H1 (cell line): ENCODE data around the gene CHRNG. TPM values are rescaled to one million over a fixed set of nuclear protein-coding genes. Genes with fewer than 3 reads are reported as not detected.

ENCODE experiments used
- CTCF ChIA-PET: fragments of 300-600 bp; sonication (Branson Sonifier 250); formaldehyde crosslinking; loops from one replicate; lab custom pipeline; 2021; ENCODE audit not compliant: partially characterized antibody; lab: Charles Lee
- POLR2A ChIA-PET: fragments of 300-600 bp; sonication (Branson Sonifier 250); formaldehyde crosslinking; loops from one replicate; lab custom pipeline; 2021; ENCODE audit warnings: inconsistent platforms; ENCODE audit not compliant: partially characterized antibody; lab: Charles Lee
- DNase-seq, 2 experiments: peaks; one replicate each; pipeline versions ENCODE4 v3.0.0 to v3.0.0-alpha.2; 2010 to 2022; ENCODE audit warnings: low spot score in 2 of 2, low read depth in 1 of 2, mixed read lengths in 1 of 2
- FAIRE-seq: peaks from 2 replicates; lab custom pipeline; 2011; peaks lifted over from hg19 to GRCh38; lab: Jason Lieb, UNC
- H2AFZ ChIP-seq: 2 replicates; pipeline ENCODE4 v1.8.1; 2012; ENCODE audit warnings: low read length, inconsistent platforms
- H2AK5ac ChIP-seq: 2 replicates; pipeline ENCODE4 v1.6.1; 2013; ENCODE audit warnings: low read depth, low read length
- H2BK120ac ChIP-seq: replicated peaks from 2 replicates; pipeline ENCODE3; 2013; ENCODE audit warnings: low read depth, low read length, inconsistent platforms
- H2BK12ac ChIP-seq: 2 replicates; pipeline ENCODE4 v1.6.1; 2013; ENCODE audit warnings: low read depth, low read length
- H2BK15ac ChIP-seq: 2 replicates; pipeline ENCODE4 v1.6.1; 2013; ENCODE audit warnings: low read length
- H2BK20ac ChIP-seq: 2 replicates; pipeline ENCODE4 v1.6.1; 2013; ENCODE audit warnings: low read length
- H2BK5ac ChIP-seq: 2 replicates; pipeline ENCODE4 v1.6.1; 2013; ENCODE audit warnings: low read depth, low read length
- H3K14ac ChIP-seq: 2 replicates; pipeline ENCODE4 v1.6.1; 2013; ENCODE audit warnings: inconsistent platforms; ENCODE audit not compliant: insufficient read length
- H3K18ac ChIP-seq: 2 replicates; pipeline ENCODE4 v1.6.1; 2013; ENCODE audit warnings: low read length; ENCODE audit errors: extremely low read depth
- H3K23ac ChIP-seq: 2 replicates; pipeline ENCODE4 v1.6.1; 2013; ENCODE audit warnings: inconsistent platforms; ENCODE audit not compliant: insufficient read length
- H3K23me2 ChIP-seq: 2 replicates; pipeline ENCODE4 v1.6.1; 2013; ENCODE audit warnings: low read depth, low read length
- H3K27ac ChIP-seq: 2 replicates; pipeline ENCODE4 v1.6.1; 2011; ENCODE audit warnings: low read depth, low read length, inconsistent platforms
- H3K27me3 ChIP-seq, 4 experiments: replicated peaks in 1 of 4; 1 replicate in 1 of 4; 2 replicates in 3 of 4; pipeline versions ENCODE4 v1.6.1 to v1.8.1; 2011 to 2013; ENCODE audit warnings: low read length in 3 of 4, mild to moderate bottlenecking in 3 of 4, inconsistent platforms in 2 of 4, mixed read lengths in 2 of 4, moderate library complexity in 1 of 4; ENCODE audit not compliant: control insufficient read depth in 3 of 4, insufficient read depth in 3 of 4; ENCODE audit errors: extremely low read depth in 1 of 4
- H3K36me3 ChIP-seq, 4 experiments: 2 replicates each; pipeline versions ENCODE4 v1.6.1 to v1.8.1; 2011 to 2013; ENCODE audit warnings: mild to moderate bottlenecking in 4 of 4, low read length in 3 of 4, moderate library complexity in 2 of 4, control low read depth in 1 of 4, inconsistent platforms in 1 of 4; ENCODE audit not compliant: insufficient read depth in 4 of 4, control insufficient read depth in 2 of 4
- H3K4ac ChIP-seq: replicated peaks from 2 replicates; pipeline ENCODE3; 2013; ENCODE audit warnings: low read length, low read depth, mixed read lengths, inconsistent platforms; ENCODE audit not compliant: insufficient read length
- H3K4me1 ChIP-seq, 4 experiments: replicated peaks in 1 of 4; 1 replicate in 1 of 4; 2 replicates in 3 of 4; pipeline versions ENCODE4 v1.6.1 to v1.8.1; 2011 to 2013; ENCODE audit warnings: low read length in 3 of 4, inconsistent platforms in 2 of 4, mixed read lengths in 1 of 4; ENCODE audit not compliant: insufficient read depth in 4 of 4, control insufficient read depth in 3 of 4
- H3K4me2 ChIP-seq, 2 experiments: 2 replicates each; pipeline versions ENCODE4 v1.6.1 to v1.8.1; 2011 to 2013; ENCODE audit warnings: low read depth in 2 of 2, low read length in 2 of 2, control low read depth in 1 of 2, inconsistent platforms in 1 of 2, mild to moderate bottlenecking in 1 of 2; ENCODE audit not compliant: insufficient read depth in 1 of 2
- H3K4me3 ChIP-seq, 4 experiments: fragments of 200-600, 300-600 bp in 1 of 4; sonication (generic), shearing (Covaris generic), sonication (Bioruptor Twin) in 1 of 4; 2 replicates each; pipeline versions ENCODE4 v1.5.1 to v1.8.1; 2011 to 2016; ENCODE audit warnings: low read length in 4 of 4, low read depth in 3 of 4, control low read depth in 2 of 4, inconsistent platforms in 2 of 4, mild to moderate bottlenecking in 2 of 4, mixed read lengths in 1 of 4, moderate library complexity in 1 of 4; ENCODE audit not compliant: insufficient read depth in 2 of 4; ENCODE audit errors: extremely low read depth in 1 of 4
- H3K56ac ChIP-seq: replicated peaks from 2 replicates; pipeline ENCODE3; 2013; ENCODE audit warnings: low read depth, mild to moderate bottlenecking, mixed read lengths, low read length, inconsistent platforms; ENCODE audit not compliant: insufficient read length
- H3K79me1 ChIP-seq: 2 replicates; pipeline ENCODE4 v1.6.1; 2013; ENCODE audit warnings: low read depth, low read length, control low read depth
- H3K79me2 ChIP-seq, 2 experiments: 2 replicates each; pipeline versions ENCODE4 v1.6.1 to v1.8.1; 2012 to 2013; ENCODE audit warnings: low read length in 2 of 2, mild to moderate bottlenecking in 2 of 2, inconsistent platforms in 1 of 2; ENCODE audit not compliant: insufficient read depth in 2 of 2, control insufficient read depth in 1 of 2
- H3K9ac ChIP-seq, 4 experiments: replicated peaks in 1 of 4; 1 replicate in 1 of 4; 2 replicates in 3 of 4; pipeline versions ENCODE4 v1.6.1 to v1.8.1; 2011 to 2013; ENCODE audit warnings: low read depth in 3 of 4, low read length in 3 of 4, control low read depth in 2 of 4, mild to moderate bottlenecking in 2 of 4, moderate library complexity in 2 of 4, inconsistent platforms in 1 of 4; ENCODE audit errors: extremely low read depth in 1 of 4
- H3K9me3 ChIP-seq, 2 experiments: 2 replicates each; pipeline versions ENCODE4 v1.6.1 to v1.8.1; 2012 to 2013; ENCODE audit warnings: mild to moderate bottlenecking in 2 of 2, moderate library complexity in 2 of 2, control low read depth in 1 of 2, inconsistent platforms in 1 of 2, low read depth in 1 of 2, low read length in 1 of 2, mixed read lengths in 1 of 2; ENCODE audit not compliant: insufficient read depth in 2 of 2
- H4K20me1 ChIP-seq, 2 experiments: replicated peaks in 1 of 2; 2 replicates each; pipeline versions ENCODE3 to v1.8.1; 2011 to 2013; ENCODE audit warnings: inconsistent platforms in 2 of 2, low read length in 2 of 2, mild to moderate bottlenecking in 1 of 2; ENCODE audit not compliant: insufficient read depth in 2 of 2, control insufficient read depth in 1 of 2
- H4K5ac ChIP-seq: 2 replicates; pipeline ENCODE4 v1.6.1; 2013; ENCODE audit warnings: low read length, low read depth, mixed read lengths, inconsistent platforms; ENCODE audit not compliant: insufficient read length
- H4K8ac ChIP-seq: 2 replicates; pipeline ENCODE4 v1.8.0; 2013; ENCODE audit warnings: mild to moderate bottlenecking, moderate library complexity, low read length, inconsistent platforms; ENCODE audit not compliant: insufficient read depth; ENCODE audit errors: extremely low read depth
- H4K91ac ChIP-seq: replicated peaks from 2 replicates; pipeline ENCODE3; 2013; ENCODE audit warnings: low read length, mixed read lengths, inconsistent platforms; ENCODE audit not compliant: insufficient read length
- BACH1 ChIP-seq: IDR thresholded peaks from 2 replicates; pipeline ENCODE4 v1.6.1; 2012; ENCODE audit warnings: low read length, improper control_type of control experiment
- WGBS, 2 experiments: shearing (Covaris generic) in 1 of 2; methylation state at CpG; one replicate each; pipeline versions ENCODE4 v1.1.6 to v1.1.7; 2013 to 2015; ENCODE audit warnings: low lambda C conversion rate in 2 of 2, mixed read lengths in 2 of 2, inconsistent platforms in 1 of 2, low coverage in 1 of 2, missing lambda C conversion rate in 1 of 2; ENCODE audit not compliant: insufficient replicate concordance in 2 of 2, insufficient coverage in 1 of 2, insufficient read length in 1 of 2; ENCODE audit errors: extremely low coverage in 1 of 2, missing lambda C conversion rate in 1 of 2; 5-methylcytosine and 5-hydroxymethylcytosine counted together
- polyA plus RNA-seq, 7 experiments: library from polyadenylated mRNA; depleted of rRNA in 3 of 7; stranded (reverse) in 5 of 7; unstranded in 2 of 7; fragments of >200 nt in 5 of 7; fragments of 200-250 nt in 2 of 7; gene quantifications; 1 replicate in 5 of 7; 2 replicates in 1 of 7; 4 replicates in 1 of 7; pipeline versions ENCODE4 v1.2.1 to v1.2.3, GENCODE V29; 2011 to 2013; ENCODE audit warnings: missing spikeins in 2 of 7, mixed read lengths in 2 of 7
- total RNA-seq: library from RNA; stranded (reverse); fragmentation: NEBNext Ultra II Directional; extraction: Animal tissue kit (Norgen Biotek cat#: 25700); gene quantifications from 2 replicates; pipeline ENCODE4 v1.2.1, GENCODE V29; 2021

The CHRNG gene
- total and polyA plus RNA-seq, 2 of the 8 experiments (the other 6 are each of a cell fraction or from before 2014, with no cell fraction given): 0.05 TPM; not detected in 1

GRCh38 chr2:232533944-232534710 is 5.4 kb upstream of the CHRNG start:
- CTCF ChIA-PET: interaction anchor here (0.6 to 2.1 kb wide), 7 partner anchors 8 to 212 kb away, joined by 3 to 12 read pairs (median 5); partner anchors contain the start of gene CHRND
- H3K23ac ChIP-seq: no peak overlapping the region
- H3K56ac ChIP-seq: no peak overlapping the region
- H4K91ac ChIP-seq: no peak overlapping the region
- H4K20me1 ChIP-seq: no peaks in the 10 kb centered on the region
- H4K5ac ChIP-seq: no peak overlapping the region
- no peaks in the 10 kb centered on the region for H3K36me3 ChIP-seq
- TF ChIP-seq BACH1: no peak
- H2BK20ac ChIP-seq: no peak overlapping the region
- peaks cover 0 to 12% (median 6%) of the 10 kb centered on the region in 4 experiments; a peak in 6 of 7 replicates for H3K4me1 ChIP-seq
- no peak overlapping the region for H3K9ac ChIP-seq
- no peak overlapping the region for H2BK5ac ChIP-seq
- no peak overlapping the region for H3K4me3 ChIP-seq
- no peak overlapping the region for H3K14ac ChIP-seq
- FAIRE-seq (no peak), DNase-seq (no peak)
- 88% methylated on average over 13 of the region's 13 CpGs; no CpG with 5 or more reads in 1 of the 2 experiments for WGBS, 2 experiments
- H3K18ac ChIP-seq: no peak overlapping the region
- no peak overlapping the region for H2BK12ac ChIP-seq
- no peak overlapping the region for H3K4ac ChIP-seq
- no peak overlapping the region; the same call in none of the 2 replicates for H4K8ac ChIP-seq
- POLR2A ChIA-PET: interaction anchor here (0.6 to 2.4 kb wide), 5 partner anchors 10 to 278 kb away, joined by 3 to 12 read pairs (median 3); no protein-coding TSS in a partner anchor
- H3K27me3 ChIP-seq: no peaks in the 10 kb centered on the region
- no peak overlapping the region for H2AFZ ChIP-seq
- H3K27ac ChIP-seq: no peak overlapping the region
- H3K4me2 ChIP-seq: no peak overlapping the region
- 0 out of 2 replicates have a peak, but pooled peaks cover 1% of the 10 kb centered on the region for H3K23me2 ChIP-seq
- no peak overlapping the region for H2AK5ac ChIP-seq
- no peaks in the 10 kb centered on the region for H3K79me1 ChIP-seq
- H3K79me2 ChIP-seq: no peaks in the 10 kb centered on the region
- no peak overlapping the region for H2BK120ac ChIP-seq
- H2BK15ac ChIP-seq: no peak overlapping the region
- 0 out of 4 replicates have a peak, but pooled peaks cover 0 to 5% of the 10 kb centered on the region in 2 experiments for H3K9me3 ChIP-seq
